Panc1 (cell line): Measurements from ENCODE around the gene BMX. TPM values are rescaled to one million over a fixed set of nuclear protein-coding genes. Genes with fewer than 3 reads are reported as not detected.

Experiments
- ATAC-seq: fragments of 200-7000 bp; cut with Tn5 transposase; 2 replicates; pipeline ENCODE4 v1.9.1; 2020; ENCODE audit warnings: mild to moderate bottlenecking, moderate library complexity
- BruUV-seq: library from RNA; stranded (reverse); fragments of 400-500 nt; replicated peaks from 2 replicates; lab custom pipeline; 2021; lab: Mats Ljungman, UMichigan
- CTCF ChIA-PET: fragments of 300-600 bp; sonication (Branson Sonifier 250); formaldehyde crosslinking; loops from one replicate; lab custom pipeline; 2022; ENCODE audit warnings: antibody characterized with exemption; lab: Charles Lee
- POLR2A ChIA-PET: fragments of 300-600 bp; sonication (Branson Sonifier 250); formaldehyde crosslinking; loops from one replicate; lab custom pipeline; 2022; ENCODE audit warnings: antibody characterized with exemption; lab: Charles Lee
- DNase-seq: peaks from one replicate; pipeline ENCODE4 v3.0.0-alpha.2; 2010; ENCODE audit warnings: low read depth, low spot score
- H3K27ac ChIP-seq: 2 replicates; pipeline ENCODE4 v1.5.1; 2011; ENCODE audit warnings: mild to moderate bottlenecking, low read length, inconsistent platforms
- H3K27me3 ChIP-seq: fragments of 200-500 bp; sonication (Bioruptor generic); 2 replicates; pipeline ENCODE4 v1.6.0; 2014; ENCODE audit warnings: low read length, inconsistent platforms; ENCODE audit not compliant: control insufficient read depth, insufficient read depth
- H3K36me3 ChIP-seq: fragments of 200-500 bp; sonication (Bioruptor generic); 2 replicates; pipeline ENCODE4 v1.5.1; 2014; ENCODE audit warnings: inconsistent platforms, mild to moderate bottlenecking, low read length, moderate library complexity; ENCODE audit not compliant: control insufficient read depth, insufficient read depth
- H3K4me1 ChIP-seq: 2 replicates; pipeline ENCODE4 v1.5.1; 2011; ENCODE audit warnings: inconsistent platforms, mild to moderate bottlenecking, low read length, moderate library complexity; ENCODE audit not compliant: control insufficient read depth, insufficient read depth
- H3K4me3 ChIP-seq, 2 experiments: 2 replicates each; pipeline ENCODE4 v1.5.1; 2011 to 2012; ENCODE audit warnings: low read depth in 2 of 2, low read length in 2 of 2, mild to moderate bottlenecking in 2 of 2, inconsistent platforms in 1 of 2, moderate library complexity in 1 of 2
- H3K9me3 ChIP-seq: fragments of 200-500 bp; sonication (Bioruptor generic); 2 replicates; pipeline ENCODE4 v1.5.1; 2014; ENCODE audit warnings: low read depth, mild to moderate bottlenecking, inconsistent platforms, low read length, moderate library complexity; ENCODE audit not compliant: control insufficient read depth, insufficient read depth
- CTCF ChIP-seq: fragments of 450-650 bp; IDR thresholded peaks from 2 replicates; pipeline ENCODE4 v1.5.1; 2017; ENCODE audit warnings: mild to moderate bottlenecking
- POLR2AphosphoS5 ChIP-seq: IDR thresholded peaks from 2 replicates; pipeline ENCODE4 v1.6.1; 2012; ENCODE audit warnings: mild to moderate bottlenecking, low read depth, low read length, moderate library complexity
- REST ChIP-seq, 2 experiments: IDR thresholded peaks; 2 replicates each; pipeline ENCODE4 v1.6.1; 2011 to 2012; ENCODE audit warnings: low read depth in 2 of 2, control low read depth in 1 of 2, low read length in 1 of 2, mild to moderate bottlenecking in 1 of 2, moderate library complexity in 1 of 2; ENCODE audit not compliant: insufficient read depth in 1 of 2
- SIN3A ChIP-seq: IDR thresholded peaks from 2 replicates; pipeline ENCODE4 v1.6.1; 2012; ENCODE audit warnings: low read depth, mild to moderate bottlenecking, low read length, moderate library complexity, borderline replicate concordance; ENCODE audit not compliant: insufficient read depth
- TCF7L2 ChIP-seq: IDR thresholded peaks from 2 replicates; pipeline ENCODE4 v1.6.1; 2011; ENCODE audit warnings: mild to moderate bottlenecking, low read depth, low read length, inconsistent platforms
- in situ Hi-C: cut with HindIII; loops from 2 replicates; pipeline ENCODE4 v1.10.0; 2016; ENCODE audit warnings: low sequenced_read_pairs, low pct_unique_long_range_greater_than_20kb
- intact Hi-C: fragments of 100-400 bp; cut with micrococcal nuclease; formaldehyde crosslinking; loops from one replicate; pipeline ENCODE4 v1.10.0; 2022; ENCODE audit not compliant: unreplicated experiment
- total RNA-seq: library from RNA; stranded (reverse); gene quantifications from one replicate; pipeline ENCODE4 v1.2.1, GENCODE V29; 2021; ENCODE audit not compliant: unreplicated experiment

BMX gene
- total RNA-seq, 1 experiment from 2014 or later, result not detected

GRCh38 chrX:15512401-15512965 lies 11.9 kb downstream of the BMX start:
- BruUV-seq, result no TSS peak
- H3K4me3 ChIP-seq, result no peak overlapping the region
- ChIA-PET CTCF (no interaction called here), POLR2A (no interaction called here)
- DNase-seq (no peak), ATAC-seq (no peak)
- in situ Hi-C loops, result no loop called here
- TF ChIP-seq SIN3A, result no peak
- no peak for TF ChIP-seq CTCF
- no peak for TF ChIP-seq REST (IDR thresholded peaks at IDR 0.05; ENCODE audit: insufficient read depth in 1 of 2, low read depth in 2 of 2, low read length in 1 of 2)
- no peak for TF ChIP-seq POLR2AphosphoS5
- no peak for TF ChIP-seq TCF7L2
- no peaks in the 10 kb centered on the region for H3K36me3 ChIP-seq
- no peaks in the 10 kb centered on the region for H3K27me3 ChIP-seq
- no peaks in the 10 kb centered on the region for H3K9me3 ChIP-seq
- H3K27ac ChIP-seq, result no peak overlapping the region
- intact Hi-C loops, result no loop called here
- H3K4me1 ChIP-seq, result no peaks in the 10 kb centered on the region

GRCh38 chrX:15514279-15514678 lies 13.7 kb downstream of the BMX start:
- intact Hi-C loops (no loop called here), in situ Hi-C loops (no loop called here)
- CTCF ChIA-PET, result no interaction called here
- H3K9me3 ChIP-seq, result no peaks in the 10 kb centered on the region
- DNase-seq, result no peak
- H3K36me3 ChIP-seq, result no peaks in the 10 kb centered on the region
- no peak overlapping the region for H3K4me3 ChIP-seq
- no peak overlapping the region for H3K27ac ChIP-seq
- no peaks in the 10 kb centered on the region for H3K4me1 ChIP-seq
- POLR2A ChIA-PET, result no interaction called here
- no TSS peak for BruUV-seq
- no peaks in the 10 kb centered on the region for H3K27me3 ChIP-seq
- TF ChIP-seq POLR2AphosphoS5 (no peak), TCF7L2 (no peak), CTCF (no peak), SIN3A (no peak), REST (IDR thresholded peaks at IDR 0.05; ENCODE audit: insufficient read depth in 1 of 2, low read depth in 2 of 2, low read length in 1 of 2) (no peak)
- no peak for ATAC-seq
